GM12865 (cell line): ENCODE measurements around the gene FOXN3.

Experiments
- DNase-seq: peaks from one replicate; pipeline ENCODE4 v3.0.0; 2010; ENCODE audit warnings: low read depth
- H3K4me3 ChIP-seq: 2 replicates; pipeline ENCODE4 v1.5.1; 2011; ENCODE audit warnings: mild to moderate bottlenecking, low read depth, low read length, control low read depth
- TF ChIP-seq, protein P1 (sequence below): IDR thresholded peaks from 2 replicates; pipeline ENCODE4 v1.5.1; 2011; ENCODE audit warnings: low read length, control low read depth, low read depth, inconsistent platforms; ENCODE audit not compliant: insufficient read depth; ENCODE audit errors: missing control alignments

Gene FOXN3

GRCh38 chr14:89284333-89285058 is 132.5 kb downstream of the FOXN3 start:
- TF ChIP-seq, protein P1, sequence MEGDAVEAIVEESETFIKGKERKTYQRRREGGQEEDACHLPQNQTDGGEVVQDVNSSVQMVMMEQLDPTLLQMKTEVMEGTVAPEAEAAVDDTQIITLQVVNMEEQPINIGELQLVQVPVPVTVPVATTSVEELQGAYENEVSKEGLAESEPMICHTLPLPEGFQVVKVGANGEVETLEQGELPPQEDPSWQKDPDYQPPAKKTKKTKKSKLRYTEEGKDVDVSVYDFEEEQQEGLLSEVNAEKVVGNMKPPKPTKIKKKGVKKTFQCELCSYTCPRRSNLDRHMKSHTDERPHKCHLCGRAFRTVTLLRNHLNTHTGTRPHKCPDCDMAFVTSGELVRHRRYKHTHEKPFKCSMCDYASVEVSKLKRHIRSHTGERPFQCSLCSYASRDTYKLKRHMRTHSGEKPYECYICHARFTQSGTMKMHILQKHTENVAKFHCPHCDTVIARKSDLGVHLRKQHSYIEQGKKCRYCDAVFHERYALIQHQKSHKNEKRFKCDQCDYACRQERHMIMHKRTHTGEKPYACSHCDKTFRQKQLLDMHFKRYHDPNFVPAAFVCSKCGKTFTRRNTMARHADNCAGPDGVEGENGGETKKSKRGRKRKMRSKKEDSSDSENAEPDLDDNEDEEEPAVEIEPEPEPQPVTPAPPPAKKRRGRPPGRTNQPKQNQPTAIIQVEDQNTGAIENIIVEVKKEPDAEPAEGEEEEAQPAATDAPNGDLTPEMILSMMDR, result no peak
- no peak for DNase-seq
- H3K4me3 ChIP-seq, result no peak overlapping the region

DNA sequence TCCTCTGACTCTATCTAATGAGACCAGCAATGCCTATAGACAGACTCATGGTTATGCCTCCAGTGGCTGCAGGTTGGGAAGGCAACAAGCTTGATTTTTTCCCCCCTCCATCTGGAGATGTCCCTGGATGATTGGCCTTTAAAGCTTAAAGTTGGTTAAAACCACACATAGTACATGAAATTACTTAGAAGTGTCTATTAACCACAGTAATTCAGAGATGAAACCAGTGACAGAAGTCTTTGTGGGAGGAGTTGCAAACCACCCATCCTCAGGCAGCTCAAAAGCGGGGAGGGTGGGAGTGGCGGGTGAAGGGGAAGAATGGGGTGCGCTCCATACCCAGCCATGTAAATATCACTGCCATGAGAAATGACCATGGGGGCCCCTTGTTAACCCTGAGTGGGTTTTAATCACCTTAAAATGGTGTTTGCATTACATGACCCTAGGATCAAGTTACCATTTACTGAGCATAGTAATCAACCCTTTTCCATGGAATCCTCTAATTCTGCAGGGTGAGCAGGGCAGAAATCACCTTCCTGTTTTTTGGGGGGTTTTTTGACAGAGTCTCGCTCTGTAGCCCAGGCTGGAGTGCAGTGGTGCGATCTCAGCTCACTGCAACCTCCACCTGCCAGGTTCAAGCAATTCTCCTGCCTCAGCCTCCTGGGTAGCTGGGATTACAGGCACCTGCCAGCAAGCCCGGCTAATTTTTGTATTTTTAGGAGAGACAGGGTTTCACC is 133.5 kb downstream of the FOXN3 start:
- no peak overlapping the region for H3K4me3 ChIP-seq
- DNase-seq, result peak; percentile 47
- TF ChIP-seq, protein P1, result no peak

DNA sequence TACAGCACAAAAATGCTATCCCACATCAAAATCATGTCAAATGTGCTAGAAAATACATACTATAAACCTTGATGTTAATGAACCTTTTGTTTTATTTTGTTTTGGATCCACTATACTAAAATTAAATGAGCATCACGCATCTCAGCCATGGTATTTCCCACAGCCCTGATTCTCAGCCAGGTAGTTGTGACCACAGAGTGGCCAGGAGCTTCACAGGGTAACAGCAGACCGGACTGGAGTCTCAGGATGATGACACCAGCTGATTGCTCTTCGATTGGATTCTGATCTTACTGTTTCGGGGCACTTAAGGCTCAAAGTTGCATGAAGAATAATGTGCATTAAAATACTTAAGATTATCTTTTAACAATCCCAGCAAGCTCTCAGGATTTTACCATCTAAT is 134.8 kb downstream of the FOXN3 start:
- DNase-seq, result no peak
- TF ChIP-seq, protein P1, result no peak
- no peak overlapping the region for H3K4me3 ChIP-seq

- no peak overlapping the region for H3K4me3 ChIP-seq
- TF ChIP-seq, protein P1, result no peak
- no peak for DNase-seq
Measured at GRCh38 chr14:89280600-89280999, 136.4 kb downstream of the FOXN3 start.

DNA sequence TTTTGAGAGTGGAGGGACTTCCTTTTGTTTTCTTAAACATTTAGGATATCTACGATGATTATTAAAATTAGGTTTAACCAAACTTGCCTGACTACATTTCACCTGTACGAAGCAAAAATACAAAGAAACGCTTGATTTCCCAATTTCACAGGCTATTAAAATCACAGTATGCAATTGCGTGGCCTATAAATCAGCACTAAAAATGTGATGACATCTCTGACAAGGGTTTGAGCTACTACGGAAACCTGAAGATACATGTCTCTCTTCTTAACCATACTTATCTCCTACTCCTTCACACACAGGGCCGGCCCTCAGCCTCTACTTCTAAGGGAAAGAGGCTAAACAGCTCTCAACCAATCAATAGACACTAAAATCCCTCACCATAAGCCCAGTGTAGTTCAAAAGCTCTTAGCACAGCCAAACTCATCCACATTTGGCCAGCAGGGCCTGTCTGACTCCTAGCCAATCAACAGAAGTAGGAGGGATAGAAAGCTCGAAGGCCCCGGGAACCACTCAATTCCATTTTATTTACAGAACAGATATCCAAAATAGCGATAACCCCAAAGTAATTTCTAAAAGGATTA is 137.3 kb downstream of the FOXN3 start:
- no peak for DNase-seq
- H3K4me3 ChIP-seq, result no peak overlapping the region
- TF ChIP-seq, protein P1, result no peak

GRCh38 chr14:89277203-89277602 is 139.8 kb downstream of the FOXN3 start:
- DNase-seq, result no peak
- H3K4me3 ChIP-seq, result no peak overlapping the region
- TF ChIP-seq, protein P1, result no peak
